Upper lobe of right lung (tissue), 1 donor: ENCODE measurements around the gene CDK6. TPM values are rescaled to one million over a fixed set of nuclear protein-coding genes. Genes with fewer than 3 reads are reported as not detected.

ENCODE experiments used
- ATAC-seq: fragments of 200-7000 bp; cut with Tn5 transposase; one replicate; pipeline ENCODE4 v1.9.1; 2020; ENCODE audit warnings: mild to moderate bottlenecking, moderate library complexity
- DNase-seq: peaks from one replicate; pipeline ENCODE4 v3.0.0-alpha.2; 2020
- H3K27ac ChIP-seq: fragments of 200-600 bp; one replicate; pipeline ENCODE4 v1.8.0; 2022
- H3K27me3 ChIP-seq: fragments of 200-600 bp; one replicate; pipeline ENCODE4 v1.8.0; 2022; ENCODE audit warnings: mild to moderate bottlenecking
- H3K36me3 ChIP-seq: fragments of 200-600 bp; one replicate; pipeline ENCODE4 v1.8.0; 2022
- H3K4me1 ChIP-seq: fragments of 200-600 bp; one replicate; pipeline ENCODE4 v1.8.0; 2022
- H3K4me3 ChIP-seq: fragments of 200-600 bp; one replicate; pipeline ENCODE4 v1.8.0; 2022; ENCODE audit warnings: mild to moderate bottlenecking
- H3K9me3 ChIP-seq: fragments of 200-600 bp; one replicate; pipeline ENCODE4 v1.8.0; 2022
- CTCF ChIP-seq: fragments of 200-600 bp; IDR thresholded peaks from one replicate; pipeline ENCODE4 v1.8.0; 2022; ENCODE audit warnings: antibody characterized with exemption
- intact Hi-C: fragments of 100-400 bp; cut with DNase I; formaldehyde crosslinking; loops from one replicate; pipeline ENCODE4 v1.11.0; 2022
- total RNA-seq: library from RNA; stranded (reverse); fragmentation: NEBNext Ultra II Directional; extraction: Animal tissue kit (Norgen Biotek cat#: 25700); gene quantifications from one replicate; pipeline ENCODE4 v1.2.1, GENCODE V29; 2021
- donor health status: DM: no; HTN: yes; CAD: no; lungs with severe emphysema.

Gene CDK6
- total RNA-seq, 1 donor from 2014 or later: 22.4 TPM

GRCh38 chr7:92809760-92810573 is 26.4 kb downstream of the CDK6 start:
- no peak for DNase-seq
- no peaks in the 10 kb centered on the region for H3K36me3 ChIP-seq
- H3K4me3 ChIP-seq: peak overlapping the region; percentile 9
- no peaks in the 10 kb centered on the region for H3K9me3 ChIP-seq
- intact Hi-C loops: no loop called here
- H3K27ac ChIP-seq: peak overlapping the region; percentile 61
- ATAC-seq: peak; percentile 88
- H3K27me3 ChIP-seq: no peaks in the 10 kb centered on the region
- H3K4me1 ChIP-seq: peaks cover 11% of the 10 kb centered on the region
- TF ChIP-seq CTCF: no peak

GRCh38 chr7:92809397-92809759 is 27.0 kb downstream of the CDK6 start:
- Histone ChIP-seq H3K4me3 (peak overlapping the region; percentile 9), H3K36me3 (no peaks in the 10 kb centered on the region), H3K9me3 (no peaks in the 10 kb centered on the region), H3K4me1 (peaks cover 11% of the 10 kb centered on the region), H3K27ac (peak overlapping the region; percentile 61), H3K27me3 (no peaks in the 10 kb centered on the region)
- intact Hi-C loops: no loop called here
- ATAC-seq (no peak), DNase-seq (no peak)
- no peak for TF ChIP-seq CTCF

- DNase-seq (no peak), ATAC-seq (no peak)
- intact Hi-C loops: no loop called here
- no peaks in the 10 kb centered on the region for H3K9me3 ChIP-seq
- H3K36me3 ChIP-seq: no peaks in the 10 kb centered on the region
- no peak overlapping the region for H3K27ac ChIP-seq
- no peak for TF ChIP-seq CTCF
- H3K27me3 ChIP-seq: no peaks in the 10 kb centered on the region
- H3K4me3 ChIP-seq: no peak overlapping the region
- peaks cover 11% of the 10 kb centered on the region for H3K4me1 ChIP-seq
These were observed 27.7 kb downstream of the CDK6 start for GRCh38 chr7:92808635-92809034.

- Histone ChIP-seq H3K36me3 (no peaks in the 10 kb centered on the region), H3K4me3 (no peak overlapping the region), H3K9me3 (no peaks in the 10 kb centered on the region), H3K4me1 (peaks cover 11% of the 10 kb centered on the region), H3K27ac (no peak overlapping the region), H3K27me3 (no peaks in the 10 kb centered on the region)
- no peak for ATAC-seq
- intact Hi-C loops: no loop called here
- no peak for DNase-seq
- TF ChIP-seq CTCF: no peak
These were observed 28.4 kb downstream of the CDK6 start for GRCh38 chr7:92808006-92808405.

GRCh38 chr7:92806496-92806895 is 29.9 kb downstream of the CDK6 start:
- TF ChIP-seq CTCF: no peak
- H3K4me3 ChIP-seq: no peak overlapping the region
- no peak for DNase-seq
- H3K27ac ChIP-seq: no peak overlapping the region
- no peak for ATAC-seq
- H3K27me3 ChIP-seq: no peaks in the 10 kb centered on the region
- H3K4me1 ChIP-seq: peaks cover 11% of the 10 kb centered on the region
- intact Hi-C loops: no loop called here
- no peaks in the 10 kb centered on the region for H3K36me3 ChIP-seq
- no peaks in the 10 kb centered on the region for H3K9me3 ChIP-seq
